ENCODE data around the gene ABCC1. TPM values are rescaled to one million over a fixed set of nuclear protein-coding genes. Genes with fewer than 3 reads are reported as not detected.

Gene ABCC1
- total RNA-seq (2022) (46.3 and 46.4 TPM in 2 replicates), Bru-seq, nascent RNA (percentile 75 among the genes with signal in this experiment), BruChase-seq, experiment 1, labeled RNA remaining after a 6-hour chase (percentile 78 among the genes with signal in this experiment), BruChase-seq, experiment 2, labeled RNA remaining after a 2-hour chase (percentile 72 among the genes with signal in this experiment)
- long read RNA-seq, full-length matches to known transcripts, result 5 of 35 reads
- long read RNA-seq, partial matches to known transcripts, result 14 of 35 reads
- long read RNA-seq, other reads (novel, unspliced or antisense), result 16 of 35 reads

- H3K9me3 Mint-ChIP-seq (ENCODE audit: low read depth, unreplicated experiment), result no peaks in the 10 kb centered on the region
- peak; percentile 59 for DNase-seq
- TF ChIP-seq CTCF (IDR thresholded peaks at IDR 0.05; ENCODE audit: unreplicated experiment), result no peak
- intact Hi-C loops (cut with micrococcal nuclease; ENCODE audit: unreplicated experiment), result loop anchor here (5.0 kb wide), 5 partner anchors 47 to 123 kb away; partner anchors contain the start of gene CEP20
- H3K36me3 Mint-ChIP-seq (ENCODE audit: insufficient read depth, unreplicated experiment), result peaks cover 30% of the 10 kb centered on the region
- H3K4me1 Mint-ChIP-seq (ENCODE audit: low read depth, unreplicated experiment), result peaks cover 48% of the 10 kb centered on the region
- peak within 1 kb of the TSS; percentile 79 for H3K27ac Mint-ChIP-seq (ENCODE audit: unreplicated experiment)
- BruUV-seq (replicated peaks), result no TSS peak
- peak within 1 kb of the TSS; percentile 90 for H3K4me3 Mint-ChIP-seq (ENCODE audit: low read depth, unreplicated experiment)
- H3K27me3 Mint-ChIP-seq (ENCODE audit: unreplicated experiment), result no peaks in the 10 kb centered on the region
- CTCF ChIA-PET, result interaction anchor here (0.6 to 1.4 kb wide), 5 partner anchors 17 to 75 kb away, joined by 3 to 7 read pairs (median 6); partner anchors contain the start of gene CEP20
Measured at GRCh38 chr16:15949210-15950160, at the start of gene ABCC1. Gene ABCC1, plus strand, starts transcription at chr16:15949616. Its CDS starts 136 bp downstream, at chr16:15949752.

GRCh38 chr16:15900357-15900756 is 49.1 kb upstream of the ABCC1 start:
- intact Hi-C loops (cut with micrococcal nuclease; ENCODE audit: unreplicated experiment), result loop anchor here (5.0 kb wide), 1 partner anchor 47 kb away; the partner anchor contains the start of gene ABCC1
- no peaks in the 10 kb centered on the region for H3K27me3 Mint-ChIP-seq (ENCODE audit: unreplicated experiment)
- TF ChIP-seq CTCF (IDR thresholded peaks at IDR 0.05; ENCODE audit: unreplicated experiment), result no peak
- no peak for DNase-seq
- CTCF ChIA-PET, result interaction anchor here (0.6 to 1.9 kb wide), 4 partner anchors 12 to 270 kb away, joined by 3 to 10 read pairs (median 4); partner anchors contain the start of gene CEP20
- H3K4me3 Mint-ChIP-seq (ENCODE audit: low read depth, unreplicated experiment), result no peak overlapping the region
- H3K36me3 Mint-ChIP-seq (ENCODE audit: insufficient read depth, unreplicated experiment), result no peaks in the 10 kb centered on the region
- H3K27ac Mint-ChIP-seq (ENCODE audit: unreplicated experiment), result no peak overlapping the region
- no TSS peak for BruUV-seq (replicated peaks)
- no peaks in the 10 kb centered on the region for H3K9me3 Mint-ChIP-seq (ENCODE audit: low read depth, unreplicated experiment)
- peaks cover 19% of the 10 kb centered on the region for H3K4me1 Mint-ChIP-seq (ENCODE audit: low read depth, unreplicated experiment)

- CTCF ChIA-PET, result no interaction called here
- H3K9me3 Mint-ChIP-seq (ENCODE audit: low read depth, unreplicated experiment), result no peaks in the 10 kb centered on the region
- no TSS peak for BruUV-seq (replicated peaks)
- H3K27me3 Mint-ChIP-seq (ENCODE audit: unreplicated experiment), result no peaks in the 10 kb centered on the region
- no peaks in the 10 kb centered on the region for H3K36me3 Mint-ChIP-seq (ENCODE audit: insufficient read depth, unreplicated experiment)
- H3K4me3 Mint-ChIP-seq (ENCODE audit: low read depth, unreplicated experiment), result no peak overlapping the region
- TF ChIP-seq CTCF (IDR thresholded peaks at IDR 0.05; ENCODE audit: unreplicated experiment), result no peak
- intact Hi-C loops (cut with micrococcal nuclease; ENCODE audit: unreplicated experiment), result loop anchor here (5.0 kb wide), 1 partner anchor 46 kb away; the partner anchor contains the start of gene ABCC1
- peaks cover 19% of the 10 kb centered on the region for H3K4me1 Mint-ChIP-seq (ENCODE audit: low read depth, unreplicated experiment)
- no peak for DNase-seq
- no peak overlapping the region for H3K27ac Mint-ChIP-seq (ENCODE audit: unreplicated experiment)
Measured at GRCh38 chr16:15900901-15901500, 48.4 kb upstream of the ABCC1 start.

- no peak for DNase-seq
- Mint-ChIP-seq H3K36me3 (ENCODE audit: insufficient read depth, unreplicated experiment) (no peaks in the 10 kb centered on the region), H3K9me3 (ENCODE audit: low read depth, unreplicated experiment) (peaks cover 5% of the 10 kb centered on the region), H3K27me3 (ENCODE audit: unreplicated experiment) (no peaks in the 10 kb centered on the region), H3K4me3 (ENCODE audit: low read depth, unreplicated experiment) (no peak overlapping the region), H3K27ac (ENCODE audit: unreplicated experiment) (no peak overlapping the region), H3K4me1 (ENCODE audit: low read depth, unreplicated experiment) (peaks cover 19% of the 10 kb centered on the region)
- CTCF ChIA-PET, result interaction anchor here (0.7 kb wide), 1 partner anchor 31 kb away, joined by 3 read pairs; no protein-coding TSS in a partner anchor
- no peak for TF ChIP-seq CTCF (IDR thresholded peaks at IDR 0.05; ENCODE audit: unreplicated experiment)
- no TSS peak for BruUV-seq (replicated peaks)
- intact Hi-C loops (cut with micrococcal nuclease; ENCODE audit: unreplicated experiment), result loop anchor here (5.0 kb wide), 1 partner anchor 43 kb away; the partner anchor contains the start of gene ABCC1
Measured at GRCh38 chr16:15903960-15904359, 45.5 kb upstream of the ABCC1 start.

All from Calu3 (cell line).